ENCODE data around the gene RIPK3. TPM values are rescaled to one million over a fixed set of nuclear protein-coding genes. Genes with fewer than 3 reads are reported as not detected.

The RIPK3 gene
- total and polyA plus RNA-seq, 2 of the 8 experiments (the other 6 are each of a cell fraction or from before 2014, with no cell fraction given), result 0.24 to 0.39 TPM

DNA sequence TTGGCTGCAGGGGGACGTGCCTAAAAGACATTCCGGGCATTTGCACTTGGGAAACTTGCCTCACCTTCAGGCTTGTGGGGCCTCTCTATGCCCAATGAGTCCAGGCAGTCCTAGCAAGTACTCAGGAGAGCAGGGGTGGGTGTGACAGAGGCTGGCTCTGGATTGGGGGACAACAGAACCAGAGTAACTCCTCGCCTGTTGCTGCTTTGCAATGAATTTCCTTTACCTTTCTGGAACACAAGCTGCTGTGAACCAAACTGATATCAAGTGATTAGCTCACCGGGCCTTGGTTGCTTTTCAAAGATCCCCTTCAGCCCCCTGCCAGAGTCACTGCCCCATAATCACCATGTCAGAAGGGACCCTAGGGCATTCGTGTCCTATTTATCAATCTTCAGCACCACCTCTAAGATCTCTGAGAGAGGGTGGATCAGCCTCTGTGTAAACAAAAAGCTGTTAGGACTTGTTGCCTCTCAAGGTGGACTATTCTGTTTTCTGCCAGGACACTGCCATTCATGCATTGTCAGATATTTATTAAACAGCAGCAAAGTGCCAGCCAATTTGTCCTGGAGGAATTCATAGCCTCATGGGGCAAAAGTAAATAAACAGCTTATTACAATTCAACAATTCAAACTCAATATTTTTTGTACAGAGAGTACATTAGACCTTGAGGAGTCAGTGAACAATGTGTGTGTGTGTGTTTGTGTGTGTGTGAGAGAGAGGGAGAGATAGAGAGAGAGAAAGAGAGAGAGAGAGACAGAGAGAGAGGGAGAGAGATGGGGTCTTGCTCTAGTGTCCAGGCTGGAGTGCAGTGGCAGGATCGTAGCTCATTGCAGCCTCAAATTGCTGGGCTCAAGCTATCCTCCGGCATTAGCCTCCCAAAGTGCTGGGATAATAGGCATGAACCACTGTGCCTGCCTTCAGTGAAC is 39.5 kb upstream of the RIPK3 start (continued):
- TF ChIP-seq CTBP2 (IDR thresholded peaks at IDR 0.05; ENCODE audit: borderline replicate concordance, insufficient read depth, insufficient read length, low read length), result no peak
- TF ChIP-seq CHD2 (IDR thresholded peaks at IDR 0.05; ENCODE audit: low read length), result no peak
- TF ChIP-seq MAFK (IDR thresholded peaks at IDR 0.05; ENCODE audit: low read depth, low read length), result no peak
- TF ChIP-seq PHF8 (conservative IDR thresholded peaks at IDR 0.05; ENCODE audit: low read depth, low read length), result no peak
